ENCODE measurements around the gene MSL2.
"Not testable (repeated sequence)": the region's sequence is repeated elsewhere in the genome, so short reads cannot be mapped to it uniquely, and the experiment has no call there.

Gene MSL2

DNA sequence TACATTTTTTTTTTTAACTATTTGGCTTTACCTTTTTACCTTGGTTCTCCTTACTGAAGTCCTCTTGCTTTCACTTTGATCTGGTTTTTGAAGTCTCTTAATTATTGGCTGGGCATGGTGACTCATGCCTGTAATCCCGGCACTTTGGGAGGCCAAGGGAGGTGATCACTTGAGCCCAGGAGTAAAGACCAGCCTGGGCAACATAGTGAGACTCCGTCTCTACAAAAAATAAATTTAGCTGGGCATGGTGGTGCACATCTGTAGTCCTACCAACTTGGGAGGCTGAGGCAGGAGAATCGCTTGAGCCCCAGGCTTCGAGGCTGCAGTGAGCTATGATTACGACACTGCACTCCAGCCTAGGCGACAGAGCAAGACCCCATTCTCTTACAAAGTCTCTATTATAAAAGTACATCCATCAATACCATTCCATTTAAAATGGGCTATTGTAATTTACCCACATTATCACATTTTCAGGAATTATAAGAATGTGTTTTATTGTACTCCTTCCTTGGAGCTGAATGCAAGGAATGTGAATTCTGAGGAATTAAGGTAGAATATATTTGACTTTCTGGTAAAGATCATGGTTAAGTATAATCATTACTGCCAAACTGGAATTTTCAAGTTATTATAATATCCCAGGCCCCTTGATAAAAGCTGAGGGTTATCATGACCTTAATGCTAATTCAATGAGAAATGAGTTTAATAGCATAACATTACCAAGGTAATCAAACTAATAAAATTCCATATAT is 49.0 kb downstream of the MSL2 start:
- DNase-seq (ENCODE audit: low read depth in 2 of 3, low spot score in 1 of 3): no peak

- not testable (repeated sequence) for DNase-seq (ENCODE audit: low read depth in 2 of 3, low spot score in 1 of 3)
Observed at GRCh38 chr3:136144397-136144796, 51.7 kb downstream of the MSL2 start.

- no peak for DNase-seq (ENCODE audit: low read depth in 2 of 3, low spot score in 1 of 3)
Observed at GRCh38 chr3:136142592-136142991, 53.5 kb downstream of the MSL2 start.

DNA sequence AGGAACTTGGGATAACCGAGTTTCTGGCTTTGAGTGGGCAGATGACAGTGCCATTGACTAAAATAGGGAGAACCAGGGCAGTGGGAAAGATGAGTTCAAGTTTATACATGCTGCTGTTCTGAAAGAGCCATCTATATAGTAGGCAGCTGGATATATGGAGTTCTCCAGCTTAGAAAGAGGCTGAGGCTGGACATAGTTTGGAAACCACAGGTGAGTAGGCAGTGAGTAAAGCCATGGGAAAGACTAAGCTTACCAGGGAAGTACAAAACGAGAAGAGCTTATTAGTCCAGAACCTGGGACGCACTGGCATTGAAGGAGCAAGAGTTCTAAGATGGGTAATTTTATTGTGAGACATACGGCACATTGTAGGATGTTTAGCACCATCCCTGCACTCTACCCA is 54.2 kb downstream of the MSL2 start:
- no peak for DNase-seq (ENCODE audit: low read depth in 2 of 3, low spot score in 1 of 3)

GRCh38 chr3:136141291-136141785 is 54.8 kb downstream of the MSL2 start:
- no peak for DNase-seq (ENCODE audit: low read depth in 2 of 3, low spot score in 1 of 3)

DNA sequence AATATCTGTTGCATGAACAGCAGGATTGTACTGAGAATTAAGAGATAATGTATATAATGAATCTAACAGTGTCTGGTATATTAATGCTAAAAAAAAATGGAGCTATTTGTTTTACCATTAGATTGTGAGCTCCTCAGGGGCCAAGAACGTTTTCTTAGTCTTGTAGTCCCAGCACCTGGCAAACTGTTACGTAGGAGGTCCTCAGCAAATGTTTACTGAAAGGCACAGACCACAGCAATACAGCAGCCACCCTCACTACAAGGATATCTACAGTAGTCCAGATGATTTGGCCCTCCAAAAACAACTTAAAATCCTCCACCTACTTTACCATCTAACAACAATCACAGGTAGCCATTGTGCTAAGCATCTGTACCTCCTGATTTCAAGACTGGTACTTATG is 59.7 kb downstream of the MSL2 start:
- DNase-seq (ENCODE audit: low read depth in 2 of 3, low spot score in 1 of 3): no peak

- DNase-seq (ENCODE audit: low read depth in 2 of 3, low spot score in 1 of 3): no peak
Observed at GRCh38 chr3:136135039-136135802, 60.9 kb downstream of the MSL2 start.

GRCh38 chr3:136134091-136134490 is 62.0 kb downstream of the MSL2 start:
- no peak for DNase-seq (ENCODE audit: low read depth in 2 of 3, low spot score in 1 of 3)

DNA sequence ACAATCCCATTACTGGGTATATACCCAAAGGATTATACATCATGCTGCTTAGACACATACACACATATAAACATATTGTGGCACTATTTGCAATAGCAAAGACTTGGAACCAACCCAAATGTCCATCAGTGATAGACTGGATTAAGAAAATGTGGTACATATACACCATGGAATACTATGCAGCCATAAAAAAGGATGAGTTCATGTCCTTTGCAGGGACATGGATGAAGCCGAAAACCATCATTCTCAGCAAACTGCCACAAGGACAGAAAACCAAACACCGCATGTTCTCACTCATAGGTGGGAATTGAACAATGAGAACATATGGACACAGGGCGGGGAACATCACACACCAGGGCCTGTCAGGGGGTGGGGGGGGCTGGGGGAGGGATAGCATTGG is 64.5 kb downstream of the MSL2 start:
- DNase-seq (ENCODE audit: low read depth in 2 of 3, low spot score in 1 of 3): not testable (repeated sequence)

DNA sequence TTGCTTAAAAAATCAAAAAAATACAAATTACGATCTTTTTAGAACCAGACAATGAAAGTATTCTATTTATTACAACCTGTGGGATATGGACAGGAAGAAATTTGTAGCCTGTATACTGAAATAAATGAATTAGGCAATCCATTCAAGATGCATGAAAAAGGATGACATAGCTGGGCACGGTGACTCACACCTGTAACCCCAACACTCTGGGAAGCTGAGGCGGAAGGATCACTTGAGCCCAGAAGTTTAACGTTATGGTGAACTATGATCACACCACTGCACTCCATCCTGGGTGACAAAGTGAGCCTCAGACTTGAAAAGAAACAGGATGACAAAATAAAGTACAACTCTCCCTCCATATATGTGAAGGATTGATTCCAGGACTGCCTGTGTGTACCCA is 74.1 kb downstream of the MSL2 start:
- no peak for DNase-seq (ENCODE audit: low read depth in 2 of 3, low spot score in 1 of 3)

DNA sequence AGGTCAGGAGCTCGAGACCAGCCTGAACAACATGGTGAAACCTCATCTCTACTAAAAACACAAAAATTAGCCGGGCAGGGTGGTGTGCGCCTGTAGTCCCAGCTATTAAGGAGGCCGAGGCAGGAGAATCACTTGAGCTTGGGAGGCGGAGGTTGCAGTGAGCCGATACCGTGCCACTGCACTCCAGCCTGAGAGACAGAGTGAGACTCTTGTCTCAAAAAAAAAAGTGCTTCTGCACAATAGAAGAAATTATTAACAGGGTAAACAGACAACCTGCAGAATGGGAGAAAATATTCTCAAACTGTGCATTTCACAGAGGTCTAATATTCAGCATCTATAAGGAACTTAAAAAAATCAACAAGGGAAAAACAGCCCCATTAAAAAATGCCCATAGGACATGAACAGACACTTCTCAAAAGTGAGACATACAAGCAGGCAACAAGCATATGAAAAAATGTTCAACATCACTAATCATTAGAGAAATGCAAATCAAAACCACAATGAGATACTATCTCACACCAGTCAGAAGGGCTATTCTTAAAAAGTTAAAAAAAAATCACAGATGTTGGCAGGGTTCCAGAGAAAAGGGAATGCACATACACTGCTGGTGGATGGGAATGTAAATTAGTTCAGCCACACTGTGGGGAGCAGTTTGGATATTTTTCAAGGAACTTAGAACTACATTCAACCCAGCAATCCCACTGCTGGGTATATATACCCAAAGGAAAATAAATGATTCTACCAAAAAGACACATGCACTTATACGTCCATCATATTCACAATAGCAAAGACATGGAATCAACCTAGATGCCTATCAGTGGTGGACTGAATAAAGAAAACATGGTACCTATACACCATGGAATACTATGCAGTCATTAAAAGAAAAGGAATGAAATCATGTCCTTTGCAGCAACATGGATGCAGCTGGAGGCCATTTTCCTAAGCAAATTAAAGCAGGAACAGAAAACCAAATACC is 75.5 kb downstream of the MSL2 start:
- DNase-seq (ENCODE audit: low read depth in 2 of 3, low spot score in 1 of 3): no peak

- not testable (repeated sequence) for DNase-seq (ENCODE audit: low read depth in 2 of 3, low spot score in 1 of 3)
Observed at GRCh38 chr3:136119783-136120182, 76.4 kb downstream of the MSL2 start.

- DNase-seq (ENCODE audit: low read depth in 2 of 3, low spot score in 1 of 3): not testable (repeated sequence)
Observed at GRCh38 chr3:136119332-136119731, 76.8 kb downstream of the MSL2 start.

GRCh38 chr3:136114421-136114820 is 81.7 kb downstream of the MSL2 start:
- no peak for DNase-seq (ENCODE audit: low read depth in 2 of 3, low spot score in 1 of 3)

- DNase-seq (ENCODE audit: low read depth in 2 of 3, low spot score in 1 of 3): no peak
Observed at GRCh38 chr3:136110481-136110880, 85.7 kb downstream of the MSL2 start.

DNA sequence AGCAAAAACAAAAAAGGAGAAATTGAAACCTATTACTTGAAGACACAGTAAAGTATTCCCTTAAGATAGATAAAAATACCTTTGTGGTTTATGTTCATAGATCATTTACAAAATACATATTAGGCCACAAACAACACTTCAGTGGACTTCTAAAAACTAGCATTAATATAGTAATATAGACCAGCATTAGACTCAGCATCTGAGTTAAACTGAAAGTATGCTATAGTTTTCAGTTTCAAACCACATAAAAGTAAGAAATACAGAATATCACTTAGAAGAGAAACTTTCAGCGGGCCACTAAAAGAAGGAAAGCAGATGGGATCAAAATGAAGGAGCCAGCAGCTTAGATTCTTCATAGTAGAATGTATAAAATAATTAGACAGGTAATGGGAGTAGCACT is 86.6 kb downstream of the MSL2 start:
- no peak for DNase-seq (ENCODE audit: low read depth in 2 of 3, low spot score in 1 of 3)

GRCh38 chr3:136106101-136106500 is 90.0 kb downstream of the MSL2 start:
- no peak for DNase-seq (ENCODE audit: low read depth in 2 of 3, low spot score in 1 of 3)

GRCh38 chr3:136105044-136105443 is 91.1 kb downstream of the MSL2 start:
- DNase-seq (ENCODE audit: low read depth in 2 of 3, low spot score in 1 of 3): no peak
